Fibroblast of skin of back (primary cell): ENCODE measurements around the gene WLS.

Experiments
- DNase-seq: peaks from one replicate; pipeline ENCODE4 v3.0.0-alpha.2; 2013

Gene WLS

GRCh38 chr1:68081775-68082283 is 150.5 kb downstream of the WLS start:
- DNase-seq: no peak

DNA sequence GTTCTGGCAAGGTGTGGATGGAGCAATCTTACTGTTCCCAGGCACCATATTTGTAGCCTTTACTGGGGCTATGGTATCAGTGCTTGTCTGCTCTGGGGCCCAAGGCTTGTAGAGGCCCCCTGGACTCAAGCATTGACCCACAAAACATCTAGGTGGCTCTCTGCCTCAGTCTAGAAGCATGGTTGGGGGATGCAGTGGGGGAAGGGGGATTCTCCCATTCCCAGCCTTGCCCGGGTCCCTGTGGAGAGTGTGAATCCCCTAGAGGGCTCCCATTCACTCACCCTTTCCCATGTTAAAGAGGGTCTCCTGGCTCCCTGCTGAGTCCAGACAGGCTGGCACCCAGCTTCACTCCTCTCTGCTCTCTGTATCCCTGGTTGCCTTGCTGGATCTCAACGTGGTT is 153.7 kb downstream of the WLS start:
- DNase-seq: no peak
